ENCODE measurements around the gene MIER2.

Gene MIER2

GRCh38 chr19:335486-336066 is 9.0 kb downstream of the MIER2 start:
- DNase-seq (ENCODE audit: extremely low read depth in 1 of 2, low read depth in 1 of 2): no peak

- no peak for DNase-seq (ENCODE audit: extremely low read depth in 1 of 2, low read depth in 1 of 2)
These were observed 9.5 kb downstream of the MIER2 start for GRCh38 chr19:335072-335471.

GRCh38 chr19:334296-335071 is 10.1 kb downstream of the MIER2 start:
- DNase-seq (ENCODE audit: extremely low read depth in 1 of 2, low read depth in 1 of 2): no peak

- no peak for DNase-seq (ENCODE audit: extremely low read depth in 1 of 2, low read depth in 1 of 2)
These were observed 14.1 kb downstream of the MIER2 start for GRCh38 chr19:330503-330902.

GRCh38 chr19:329876-330275 is 14.7 kb downstream of the MIER2 start:
- DNase-seq (ENCODE audit: extremely low read depth in 1 of 2, low read depth in 1 of 2): no peak

- no peak for DNase-seq (ENCODE audit: extremely low read depth in 1 of 2, low read depth in 1 of 2)
These were observed 16.5 kb downstream of the MIER2 start for GRCh38 chr19:328025-328505.

GRCh38 chr19:327291-328024 is 17.1 kb downstream of the MIER2 start:
- no peak for DNase-seq (ENCODE audit: extremely low read depth in 1 of 2, low read depth in 1 of 2)

- DNase-seq (ENCODE audit: extremely low read depth in 1 of 2, low read depth in 1 of 2): no peak
These were observed 17.7 kb downstream of the MIER2 start for GRCh38 chr19:326871-327270.

- DNase-seq (ENCODE audit: extremely low read depth in 1 of 2, low read depth in 1 of 2): no peak
These were observed 18.5 kb downstream of the MIER2 start for GRCh38 chr19:325937-326565.

GRCh38 chr19:325173-325936 is 19.2 kb downstream of the MIER2 start:
- no peak for DNase-seq (ENCODE audit: extremely low read depth in 1 of 2, low read depth in 1 of 2)

GRCh38 chr19:324716-325115 is 19.9 kb downstream of the MIER2 start:
- DNase-seq (ENCODE audit: extremely low read depth in 1 of 2, low read depth in 1 of 2): no peak

GRCh38 chr19:322616-323015 is 22.0 kb downstream of the MIER2 start:
- DNase-seq (ENCODE audit: extremely low read depth in 1 of 2, low read depth in 1 of 2): no peak

- no peak for DNase-seq (ENCODE audit: extremely low read depth in 1 of 2, low read depth in 1 of 2)
These were observed 26.2 kb downstream of the MIER2 start for GRCh38 chr19:318509-318774.

GRCh38 chr19:317710-318508 is 26.7 kb downstream of the MIER2 start:
- DNase-seq (ENCODE audit: extremely low read depth in 1 of 2, low read depth in 1 of 2): no peak

GRCh38 chr19:315811-316210 is 28.8 kb downstream of the MIER2 start:
- no peak for DNase-seq (ENCODE audit: extremely low read depth in 1 of 2, low read depth in 1 of 2)

- DNase-seq (ENCODE audit: extremely low read depth in 1 of 2, low read depth in 1 of 2): no peak
These were observed 30.4 kb downstream of the MIER2 start for GRCh38 chr19:313988-314815.

- DNase-seq (ENCODE audit: extremely low read depth in 1 of 2, low read depth in 1 of 2): no peak
These were observed 31.2 kb downstream of the MIER2 start for GRCh38 chr19:313169-313987.

- no peak for DNase-seq (ENCODE audit: extremely low read depth in 1 of 2, low read depth in 1 of 2)
These were observed 32.8 kb downstream of the MIER2 start for GRCh38 chr19:311813-312261.

All from activated CD8-positive, alpha-beta memory T cell treated with anti-CD3 and anti-CD28 coated beads for 1 hour (primary cell).